DND-41 (cell line): ENCODE results near the gene CAPN1.

Experiments
- ATAC-seq: fragments of 200-7000 bp; cut with Tn5 transposase; 3 replicates; pipeline ENCODE4 v1.9.1; 2021; ENCODE audit warnings: low read depth; ENCODE audit not compliant: insufficient read depth
- DNase-seq: peaks from one replicate; pipeline ENCODE4 v3.0.0-alpha.2; 2020
- H2AFZ ChIP-seq: 2 replicates; pipeline ENCODE4 v1.6.0; 2012; ENCODE audit warnings: low read depth, low read length
- H3K27ac ChIP-seq: 2 replicates; pipeline ENCODE4 v1.5.1; 2012; ENCODE audit warnings: low read length, inconsistent platforms
- H3K27me3 ChIP-seq: fragments of 200-600 bp; sonication (generic); 2 replicates; pipeline ENCODE4 v1.6.0; 2012; ENCODE audit warnings: low read length, mild to moderate bottlenecking, inconsistent platforms; ENCODE audit not compliant: insufficient read depth, poor library complexity
- H3K36me3 ChIP-seq: 2 replicates; pipeline ENCODE4 v1.5.1; 2012; ENCODE audit warnings: low read length, inconsistent platforms; ENCODE audit not compliant: insufficient read depth
- H3K4me1 ChIP-seq: 2 replicates; pipeline ENCODE4 v1.5.1; 2012; ENCODE audit warnings: mild to moderate bottlenecking, low read length; ENCODE audit not compliant: insufficient read depth
- H3K4me2 ChIP-seq: 2 replicates; pipeline ENCODE4 v1.6.0; 2012; ENCODE audit warnings: mild to moderate bottlenecking, moderate library complexity, low read length, inconsistent platforms; ENCODE audit not compliant: insufficient read depth
- H3K4me3 ChIP-seq, 2 experiments: fragments of 200-600 bp in 1 of 2; shearing (Covaris generic) in 1 of 2; 2 replicates each; pipeline ENCODE4 v1.5.1; 2012 to 2016; ENCODE audit warnings: inconsistent platforms in 2 of 2, low read length in 2 of 2, mild to moderate bottlenecking in 2 of 2, low read depth in 1 of 2, moderate library complexity in 1 of 2
- H3K79me2 ChIP-seq: 2 replicates; pipeline ENCODE4 v1.6.0; 2012; ENCODE audit warnings: low read length, inconsistent platforms; ENCODE audit not compliant: insufficient read depth
- H3K9ac ChIP-seq: 2 replicates; pipeline ENCODE4 v1.6.0; 2012; ENCODE audit warnings: low read depth, mild to moderate bottlenecking, inconsistent platforms, low read length, moderate library complexity
- H3K9me3 ChIP-seq: 2 replicates; pipeline ENCODE4 v1.5.1; 2012; ENCODE audit warnings: low read length, moderate library complexity, mild to moderate bottlenecking, inconsistent platforms; ENCODE audit not compliant: insufficient read depth, severe bottlenecking
- H4K20me1 ChIP-seq: 2 replicates; pipeline ENCODE4 v1.6.0; 2012; ENCODE audit warnings: low read length; ENCODE audit not compliant: insufficient read depth
- EZH2 ChIP-seq: IDR thresholded peaks from 3 replicates; pipeline ENCODE4 v1.6.1; 2012; ENCODE audit warnings: borderline replicate concordance, low read depth, mild to moderate bottlenecking, moderate library complexity, low read length, inconsistent platforms; ENCODE audit not compliant: severe bottlenecking
- TF ChIP-seq, protein P1 (sequence below): IDR thresholded peaks from 2 replicates; pipeline ENCODE4 v1.5.1; 2012; ENCODE audit warnings: borderline replicate concordance, low read length, moderate library complexity, mild to moderate bottlenecking; ENCODE audit not compliant: poor library complexity, severe bottlenecking; ENCODE audit errors: extremely low read depth

The CAPN1 gene

DNA sequence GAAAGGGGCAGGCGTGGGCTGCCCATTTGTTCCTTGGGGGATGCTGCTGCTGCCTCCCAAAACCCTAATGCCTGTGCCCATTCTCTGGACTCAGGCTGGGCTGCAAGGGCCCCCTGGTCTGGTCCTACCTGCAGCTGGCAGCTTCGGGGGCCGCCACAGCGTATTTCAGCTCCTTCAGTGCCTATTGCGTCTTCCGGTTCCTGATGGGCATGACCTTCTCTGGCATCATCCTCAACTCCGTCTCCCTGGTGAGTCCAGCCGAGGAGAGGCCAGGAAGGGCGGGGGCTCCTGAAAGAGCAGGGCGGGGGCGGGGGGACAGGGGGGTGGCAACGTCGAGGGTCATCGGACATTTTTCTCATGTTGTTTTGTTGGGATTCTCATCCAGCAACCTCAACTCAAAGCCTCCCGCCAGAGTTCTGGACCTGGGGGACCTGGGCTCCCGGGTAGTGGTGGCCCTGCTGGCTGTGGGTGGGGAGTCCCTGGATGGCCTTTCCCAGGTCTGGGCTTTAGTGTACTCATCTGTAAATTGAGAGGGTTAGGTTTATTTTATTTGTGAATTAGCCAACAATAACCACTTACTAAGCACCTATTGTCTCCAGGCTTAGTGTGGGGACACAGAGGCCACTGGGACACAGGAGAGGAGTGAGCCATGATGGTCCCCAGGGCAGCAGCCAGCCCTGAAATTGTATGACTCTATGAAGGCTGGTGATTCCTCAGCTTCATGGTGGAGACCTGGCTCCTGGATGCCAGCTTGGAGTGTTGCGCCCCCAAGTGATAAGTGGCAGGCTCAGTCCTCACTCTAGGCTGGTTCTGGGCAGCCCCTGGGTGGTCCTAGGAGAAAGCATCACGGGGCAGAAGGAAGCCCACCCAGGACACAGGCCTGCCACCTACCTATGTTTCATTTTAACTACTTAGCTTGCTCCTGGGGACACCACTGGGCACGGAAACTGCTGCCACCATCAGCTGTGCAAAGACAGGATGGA lies 36.0 kb downstream of the CAPN1 start:
- no peak overlapping the region for H3K27ac ChIP-seq
- ATAC-seq (no peak), DNase-seq (no peak)
- TF ChIP-seq, protein P1, sequence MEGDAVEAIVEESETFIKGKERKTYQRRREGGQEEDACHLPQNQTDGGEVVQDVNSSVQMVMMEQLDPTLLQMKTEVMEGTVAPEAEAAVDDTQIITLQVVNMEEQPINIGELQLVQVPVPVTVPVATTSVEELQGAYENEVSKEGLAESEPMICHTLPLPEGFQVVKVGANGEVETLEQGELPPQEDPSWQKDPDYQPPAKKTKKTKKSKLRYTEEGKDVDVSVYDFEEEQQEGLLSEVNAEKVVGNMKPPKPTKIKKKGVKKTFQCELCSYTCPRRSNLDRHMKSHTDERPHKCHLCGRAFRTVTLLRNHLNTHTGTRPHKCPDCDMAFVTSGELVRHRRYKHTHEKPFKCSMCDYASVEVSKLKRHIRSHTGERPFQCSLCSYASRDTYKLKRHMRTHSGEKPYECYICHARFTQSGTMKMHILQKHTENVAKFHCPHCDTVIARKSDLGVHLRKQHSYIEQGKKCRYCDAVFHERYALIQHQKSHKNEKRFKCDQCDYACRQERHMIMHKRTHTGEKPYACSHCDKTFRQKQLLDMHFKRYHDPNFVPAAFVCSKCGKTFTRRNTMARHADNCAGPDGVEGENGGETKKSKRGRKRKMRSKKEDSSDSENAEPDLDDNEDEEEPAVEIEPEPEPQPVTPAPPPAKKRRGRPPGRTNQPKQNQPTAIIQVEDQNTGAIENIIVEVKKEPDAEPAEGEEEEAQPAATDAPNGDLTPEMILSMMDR: peak; percentile 6
- no peak for TF ChIP-seq EZH2
- H3K9me3 ChIP-seq: no peaks in the 10 kb centered on the region
- no peaks in the 10 kb centered on the region for H3K79me2 ChIP-seq
- H3K4me3 ChIP-seq: no peak overlapping the region
- H3K9ac ChIP-seq: no peak overlapping the region
- H2AFZ ChIP-seq: no peak overlapping the region
- no peaks in the 10 kb centered on the region for H4K20me1 ChIP-seq
- H3K4me2 ChIP-seq: no peak overlapping the region
- H3K27me3 ChIP-seq: no peaks in the 10 kb centered on the region
- no peaks in the 10 kb centered on the region for H3K36me3 ChIP-seq
- no peaks in the 10 kb centered on the region for H3K4me1 ChIP-seq

DNA sequence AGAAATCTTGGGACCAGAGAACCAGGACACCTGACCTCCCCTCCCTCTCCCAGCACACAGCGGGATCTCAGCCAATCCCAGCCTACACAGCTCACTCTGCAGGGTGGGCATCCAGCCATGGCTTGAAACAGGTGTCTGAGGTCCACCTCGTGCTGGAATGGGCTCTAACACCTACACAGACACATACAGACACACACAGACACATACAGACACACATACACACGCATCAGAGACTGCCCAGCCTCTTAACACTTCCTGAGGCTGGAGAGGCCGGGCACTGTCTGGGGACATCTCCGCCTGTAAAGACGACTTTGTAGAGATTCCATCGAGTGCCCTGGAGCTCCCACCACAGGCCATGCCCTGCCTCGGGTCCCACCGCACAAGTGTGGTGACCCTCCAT lies 36.7 kb downstream of the CAPN1 start:
- Histone ChIP-seq H4K20me1 (no peaks in the 10 kb centered on the region), H3K4me1 (no peaks in the 10 kb centered on the region), H3K79me2 (no peaks in the 10 kb centered on the region), H3K36me3 (no peaks in the 10 kb centered on the region), H3K27ac (no peak overlapping the region), H3K9me3 (no peaks in the 10 kb centered on the region), H3K27me3 (no peaks in the 10 kb centered on the region), H3K9ac (no peak overlapping the region), H3K4me2 (no peak overlapping the region), H3K4me3 (no peak overlapping the region), H2AFZ (no peak overlapping the region)
- TF ChIP-seq, protein P1: no peak
- no peak for TF ChIP-seq EZH2
- DNase-seq (no peak), ATAC-seq (no peak)

DNA sequence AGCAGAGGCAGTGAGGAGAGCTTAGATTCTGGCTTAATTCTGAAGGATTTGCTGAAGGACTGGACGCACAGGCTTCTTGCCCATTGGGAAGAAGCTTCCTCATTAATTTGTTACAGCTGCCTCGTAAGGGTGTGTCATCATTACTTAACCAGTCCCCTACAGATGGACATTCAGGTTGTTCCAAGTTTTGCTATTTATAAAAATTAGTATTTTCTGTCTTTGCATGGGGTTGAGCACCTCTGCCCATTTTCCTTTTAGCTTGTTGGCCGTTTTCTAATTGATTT lies 38.1 kb downstream of the CAPN1 start:
- Histone ChIP-seq H3K79me2 (no peaks in the 10 kb centered on the region), H4K20me1 (no peaks in the 10 kb centered on the region), H3K27ac (no peak overlapping the region), H3K27me3 (peaks cover under 1% of the 10 kb centered on the region), H3K4me1 (no peaks in the 10 kb centered on the region), H3K9ac (no peak overlapping the region), H3K9me3 (no peaks in the 10 kb centered on the region), H3K4me2 (no peak overlapping the region), H3K4me3 (no peak overlapping the region), H2AFZ (no peak overlapping the region), H3K36me3 (no peaks in the 10 kb centered on the region)
- TF ChIP-seq EZH2: no peak
- TF ChIP-seq, protein P1: no peak
- no peak for ATAC-seq
- DNase-seq: no peak
